ENCODE results near the gene WHAMM. TPM values are rescaled to one million over a fixed set of nuclear protein-coding genes. Genes with fewer than 3 reads are reported as not detected.
"Not testable (repeated sequence)": the region's sequence is repeated elsewhere in the genome, so short reads cannot be mapped to it uniquely, and the experiment has no call there.

Gene WHAMM
- total RNA-seq, 2 donors from 2014 or later: 6.7 to 9.5 TPM

- DNase-seq (ENCODE audit: low spot score): no peak
- intact Hi-C loops (cut with DNase I): no loop called here
These were observed 10.1 kb upstream of the WHAMM start for GRCh38 chr15:82799183-82799841.

- DNase-seq (ENCODE audit: low spot score): no peak
- intact Hi-C loops (cut with DNase I): no loop called here
These were observed 6.9 kb upstream of the WHAMM start for GRCh38 chr15:82802497-82802896.

DNA sequence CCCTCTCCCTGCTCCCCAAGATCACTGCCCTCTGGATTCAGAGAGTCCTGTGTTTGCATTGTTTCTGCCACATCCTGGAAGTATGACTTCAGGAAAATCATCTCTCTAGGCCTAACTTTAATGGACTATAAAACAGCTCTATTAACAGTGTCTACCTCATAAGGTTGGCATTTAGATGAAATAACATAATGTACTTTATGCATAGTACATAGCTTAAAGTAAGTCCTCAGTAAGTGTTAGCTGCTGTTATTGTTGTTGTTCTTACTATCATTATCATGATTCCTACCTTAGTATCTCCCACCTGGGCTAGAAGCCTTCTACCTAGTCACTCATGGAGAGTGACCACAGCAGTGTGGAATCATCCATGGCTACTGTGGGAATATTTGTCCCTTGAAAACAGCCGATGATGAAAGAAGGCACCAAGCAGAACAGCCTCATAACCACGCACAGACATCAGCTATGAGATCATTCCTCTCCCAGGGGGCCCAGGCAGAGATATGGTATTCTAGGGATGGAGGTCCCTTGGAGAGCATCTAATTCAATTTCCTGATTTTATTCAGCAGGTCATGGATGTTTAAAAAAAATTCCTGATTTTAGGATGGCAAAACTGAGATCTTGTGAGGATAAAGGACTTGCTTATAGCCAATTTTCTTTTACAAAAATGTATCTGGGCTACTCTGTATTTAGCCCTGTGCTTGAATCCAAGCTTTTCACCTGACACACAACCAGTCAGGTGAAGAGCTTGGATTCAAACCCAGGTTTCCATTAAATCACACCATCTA, 5.4 kb upstream of the WHAMM start:
- intact Hi-C loops (cut with DNase I): no loop called here
- DNase-seq (ENCODE audit: low spot score): no peak

GRCh38 chr15:82804575-82804949, 4.9 kb upstream of the WHAMM start:
- intact Hi-C loops (cut with DNase I): no loop called here
- DNase-seq (ENCODE audit: low spot score): no peak

- no peak for DNase-seq (ENCODE audit: low spot score)
- intact Hi-C loops (cut with DNase I): no loop called here
These were observed 3.4 kb upstream of the WHAMM start, which contains the start of gene FSD2 for GRCh38 chr15:82805994-82806406. Gene FSD2 (minus strand): TSS chr15:82806069. CDS start chr15:82787390, 18,679 bp downstream.

DNA sequence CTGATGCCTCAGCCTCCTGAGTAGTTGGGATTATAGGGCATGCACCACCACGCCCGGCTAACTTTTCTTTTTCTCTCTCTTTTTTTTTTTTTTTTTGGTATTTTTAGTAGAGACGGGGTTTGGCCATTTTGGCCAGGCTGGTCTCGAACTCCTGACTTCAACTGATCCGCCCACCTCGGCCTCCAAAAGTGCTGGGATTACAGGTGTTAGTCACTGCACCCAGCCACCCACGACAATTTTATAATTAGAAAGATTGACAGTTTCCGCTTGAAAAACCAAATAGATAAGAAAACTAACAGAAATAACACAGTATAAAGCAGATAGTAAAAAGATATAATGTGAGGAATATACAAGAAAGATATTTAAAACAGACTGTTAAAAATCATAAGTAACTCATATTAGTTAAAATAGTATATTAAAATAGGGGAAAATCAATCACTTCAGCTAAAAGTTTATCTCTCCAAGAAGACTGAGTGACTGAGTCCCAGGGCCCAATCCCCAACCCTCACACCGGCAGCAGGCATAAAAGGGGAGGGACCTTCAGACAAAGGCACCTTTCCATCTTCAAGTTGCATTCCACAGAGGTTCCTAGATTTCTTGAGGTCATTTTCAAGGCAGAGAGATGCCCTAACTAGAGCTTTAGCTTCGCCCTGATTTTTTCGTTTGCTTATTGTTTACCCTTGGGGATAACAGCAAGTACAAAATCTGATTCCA, 1.4 kb upstream of the WHAMM start:
- no peak for DNase-seq (ENCODE audit: low spot score)
- intact Hi-C loops (cut with DNase I): no loop called here

DNA sequence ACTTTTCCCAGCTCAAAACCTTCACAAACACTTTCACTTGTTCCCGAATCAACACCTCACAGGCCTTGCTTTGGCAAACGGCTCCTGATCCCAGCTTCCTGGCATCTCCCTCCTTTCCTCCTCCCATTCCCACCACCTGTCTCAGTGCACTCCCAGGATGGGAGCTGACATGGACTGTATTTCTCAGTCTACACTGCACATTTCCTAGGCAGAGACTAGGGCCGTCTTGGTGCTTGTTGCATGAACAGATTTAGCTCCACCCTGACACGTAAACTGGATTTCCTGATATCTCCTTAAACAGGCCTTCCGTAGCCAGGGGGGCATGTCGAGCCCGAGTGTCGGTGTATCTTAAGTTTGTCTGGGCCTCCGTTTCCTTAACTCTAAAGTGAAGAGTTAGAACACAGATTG, 790 bp upstream of the WHAMM start:
- intact Hi-C loops (cut with DNase I): no loop called here
- DNase-seq (ENCODE audit: low spot score): no peak

GRCh38 chr15:82810061-82810889, 847 bp downstream of the WHAMM start:
- intact Hi-C loops (cut with DNase I): no loop called here
- peak; percentile 85 for DNase-seq (ENCODE audit: low spot score)

GRCh38 chr15:82810890-82811426, 1.5 kb downstream of the WHAMM start:
- intact Hi-C loops (cut with DNase I): no loop called here
- DNase-seq (ENCODE audit: low spot score): no peak

DNA sequence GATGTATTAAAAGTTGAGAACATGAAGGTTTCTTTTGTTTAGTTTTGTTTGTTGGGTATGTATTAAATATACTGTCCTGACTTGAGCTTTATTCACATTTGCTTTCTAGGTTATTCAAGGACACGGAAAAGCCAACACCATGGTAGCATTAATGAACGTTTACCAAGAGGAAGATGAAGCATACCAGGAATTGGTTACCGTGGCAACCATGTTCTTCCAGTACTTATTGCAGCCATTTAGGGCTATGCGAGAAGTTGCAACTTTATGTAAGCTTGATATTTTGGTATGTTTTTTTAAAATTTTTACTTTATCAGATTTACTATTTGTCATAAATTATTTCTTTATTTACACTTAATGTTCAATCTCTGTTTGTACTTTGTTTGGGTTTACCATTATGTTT, 3.6 kb downstream of the WHAMM start:
- no peak for DNase-seq (ENCODE audit: low spot score)
- intact Hi-C loops (cut with DNase I): no loop called here

- intact Hi-C loops (cut with DNase I): no loop called here
These were observed 10.7 kb downstream of the WHAMM start for GRCh38 chr15:82820128-82820527.

GRCh38 chr15:82821396-82821795, 12.0 kb downstream of the WHAMM start:
- DNase-seq (ENCODE audit: low spot score); intact Hi-C loops (cut with DNase I): not testable (repeated sequence)

More at GRCh38 chr15:82820128-82820527, 10.7 kb downstream of the WHAMM start:
- DNase-seq (ENCODE audit: low spot score): no peak

DNA sequence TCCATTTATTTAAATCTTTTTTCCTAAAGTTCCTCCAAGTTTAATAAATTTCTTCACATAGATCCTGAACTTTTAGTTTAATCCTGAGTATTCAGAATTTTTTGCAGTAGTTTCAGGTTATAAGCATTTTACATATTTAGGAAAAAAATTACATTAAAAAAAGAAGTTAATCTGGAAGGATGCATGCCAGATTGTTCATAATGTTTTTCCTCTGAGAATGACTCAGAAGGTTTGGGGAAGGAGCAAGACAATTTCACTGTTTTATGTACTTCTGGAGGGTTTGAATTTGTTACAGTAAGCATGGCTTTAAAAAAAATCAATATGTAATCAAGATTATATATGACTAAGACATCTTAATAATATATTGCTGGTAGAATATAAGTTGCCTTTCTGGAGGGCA, 12.4 kb downstream of the WHAMM start:
- intact Hi-C loops (cut with DNase I); DNase-seq (ENCODE audit: low spot score): not testable (repeated sequence)

- DNase-seq (ENCODE audit: low spot score): no peak
- intact Hi-C loops (cut with DNase I): no loop called here
These were observed 13.6 kb downstream of the WHAMM start for GRCh38 chr15:82823049-82823448.

GRCh38 chr15:82828075-82828474, 18.6 kb downstream of the WHAMM start:
- DNase-seq (ENCODE audit: low spot score): no peak
- intact Hi-C loops (cut with DNase I): no loop called here

GRCh38 chr15:82829234-82829633, 19.8 kb downstream of the WHAMM start:
- DNase-seq (ENCODE audit: low spot score): no peak
- intact Hi-C loops (cut with DNase I): no loop called here

GRCh38 chr15:82830427-82831173, 21.2 kb downstream of the WHAMM start:
- intact Hi-C loops (cut with DNase I): no loop called here
- no peak for DNase-seq (ENCODE audit: low spot score)

- intact Hi-C loops (cut with DNase I): no loop called here
- DNase-seq (ENCODE audit: low spot score): no peak
These were observed 22.6 kb downstream of the WHAMM start for GRCh38 chr15:82831894-82832600.

All from posterior vena cava (tissue), 2 donors.